Astrocyte of the hippocampus (primary cell): Measurements from ENCODE around the gene ITGA2.

ENCODE experiments used
- DNase-seq: peaks from one replicate; pipeline ENCODE4 v3.0.0; 2011; ENCODE audit warnings: low read depth, low spot score

Gene ITGA2

GRCh38 chr5:53017794-53018391, 28.7 kb downstream of the ITGA2 start:
- DNase-seq = no peak

GRCh38 chr5:53019320-53019719, 30.2 kb downstream of the ITGA2 start:
- peak; percentile 50 for DNase-seq

- no peak for DNase-seq
Observed at GRCh38 chr5:53022930-53023511, 33.9 kb downstream of the ITGA2 start.

GRCh38 chr5:53023969-53024368, 34.8 kb downstream of the ITGA2 start:
- DNase-seq = peak; percentile 18

- DNase-seq = no peak
Observed at GRCh38 chr5:53024535-53024934, 35.4 kb downstream of the ITGA2 start.

- no peak for DNase-seq
Observed at GRCh38 chr5:53025487-53025886, 36.3 kb downstream of the ITGA2 start.

DNA sequence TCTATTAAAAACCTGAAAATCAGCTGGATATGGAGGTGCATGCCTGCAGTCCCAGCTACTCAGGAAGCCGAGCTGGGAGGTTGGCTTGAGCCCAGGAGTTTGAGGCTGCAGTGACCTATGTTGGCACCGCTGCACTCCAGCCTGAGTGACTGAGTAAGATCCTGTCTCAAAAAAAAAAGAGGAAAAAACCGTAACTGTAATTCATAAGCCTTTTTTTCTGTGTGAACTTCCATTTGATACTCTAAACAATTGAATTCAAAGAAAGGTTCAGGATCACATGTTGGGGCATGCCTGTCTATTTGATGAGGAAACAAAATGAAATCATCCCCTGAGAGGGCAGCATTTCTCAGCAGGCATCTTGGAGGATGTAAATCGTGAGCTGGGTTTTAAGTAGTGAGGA, 38.8 kb downstream of the ITGA2 start:
- peak; percentile 82 for DNase-seq

DNA sequence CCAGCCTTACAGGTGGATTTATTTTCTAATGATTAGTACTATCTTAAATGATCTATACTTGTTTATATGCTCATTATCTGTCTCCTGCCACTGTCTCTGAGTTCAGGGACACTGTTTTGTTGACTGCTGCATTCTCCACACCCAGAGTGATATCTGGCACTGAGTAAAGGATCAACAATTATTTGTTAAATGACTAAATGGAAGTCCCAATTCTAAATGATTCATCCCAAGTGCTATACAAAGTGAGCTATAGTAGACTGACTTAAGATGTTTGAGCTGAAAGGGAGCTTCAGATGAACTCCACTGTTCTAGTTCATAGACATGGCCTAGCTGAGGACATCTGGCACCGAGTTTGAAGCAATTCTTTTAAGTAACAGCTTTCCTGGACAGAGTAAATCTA, 40.5 kb downstream of the ITGA2 start:
- DNase-seq = no peak

- no peak for DNase-seq
Observed at GRCh38 chr5:53030893-53031292, 41.7 kb downstream of the ITGA2 start.

- peak; percentile 74 for DNase-seq
Observed at GRCh38 chr5:53031695-53032096, 42.5 kb downstream of the ITGA2 start.

- DNase-seq = no peak
Observed at GRCh38 chr5:53032188-53032587, 43.0 kb downstream of the ITGA2 start.

DNA sequence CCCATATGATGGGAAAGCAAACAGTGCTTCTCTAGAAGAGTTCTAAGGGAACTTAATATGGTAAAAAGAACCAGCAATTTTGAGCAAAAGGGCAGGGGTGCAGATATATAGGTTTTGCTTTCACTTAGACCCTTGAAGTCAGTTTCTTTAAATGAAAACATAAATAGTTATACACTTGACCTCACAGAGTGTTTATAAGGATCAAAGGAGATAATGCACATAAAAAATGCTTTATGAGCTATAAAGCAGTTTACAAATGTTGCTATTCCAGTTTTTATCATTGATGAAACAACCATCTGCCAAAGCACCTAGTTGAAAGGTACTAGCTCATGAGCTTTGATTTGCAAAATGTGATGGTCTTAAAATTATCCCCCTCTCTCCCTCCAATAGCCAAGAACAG, 45.7 kb downstream of the ITGA2 start:
- no peak for DNase-seq

DNA sequence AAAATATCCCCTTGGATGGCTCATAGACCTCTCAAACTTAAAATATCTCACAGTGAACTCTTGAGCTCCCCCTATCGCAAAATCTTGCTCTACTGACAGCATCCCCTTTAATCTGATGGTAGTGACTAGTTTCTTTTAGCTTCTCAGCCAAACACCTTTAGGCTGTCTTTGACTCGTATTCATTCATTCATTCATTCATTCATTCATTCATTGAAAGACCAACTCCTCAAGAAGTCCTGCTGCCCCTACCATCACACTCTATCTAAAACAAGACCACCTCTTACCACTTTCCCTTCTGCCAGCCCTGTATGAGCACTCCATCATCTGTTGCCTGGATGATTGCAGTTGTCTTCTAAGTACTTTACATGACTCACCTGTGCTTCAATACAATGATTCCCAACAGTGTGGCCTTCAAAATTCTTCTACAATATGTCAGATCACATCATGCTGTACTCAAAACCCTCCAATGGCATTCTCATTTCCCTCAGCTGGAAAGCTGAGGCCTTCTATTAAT, 46.8 kb downstream of the ITGA2 start:
- no peak for DNase-seq

DNA sequence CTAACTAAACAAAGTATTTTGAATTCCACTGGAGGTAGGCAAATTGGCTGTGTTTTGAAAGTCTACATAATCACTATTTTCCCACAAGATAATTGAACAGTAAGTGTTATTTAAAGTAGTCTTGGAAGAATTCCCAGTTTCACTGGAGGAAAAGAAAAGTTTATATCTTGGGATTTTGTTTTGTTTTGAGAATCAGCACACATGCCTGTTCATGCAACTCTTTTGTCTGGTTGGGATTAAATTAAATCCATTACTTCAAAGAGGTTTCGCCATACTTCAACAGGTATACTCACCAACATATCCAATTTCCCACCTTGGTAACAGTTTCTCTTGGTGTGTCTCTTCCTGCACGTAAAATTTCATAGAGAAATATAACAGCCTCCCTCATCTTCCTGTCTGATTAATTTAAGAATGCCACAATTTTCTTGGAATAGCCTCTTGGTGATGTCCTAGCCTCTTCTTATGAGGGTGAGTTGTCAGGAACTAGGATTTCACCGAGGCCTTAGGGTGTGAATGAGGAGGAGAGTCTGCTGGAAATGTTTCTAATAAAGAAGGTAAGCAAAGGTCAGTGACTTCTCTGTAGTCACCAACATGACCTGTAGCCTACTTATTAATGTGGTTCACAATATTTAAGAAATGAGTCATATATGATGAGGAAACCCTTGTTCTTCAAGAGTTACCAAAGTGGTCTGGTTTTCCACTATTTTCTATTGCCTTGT, 48.1 kb downstream of the ITGA2 start:
- DNase-seq = peak; percentile 58

DNA sequence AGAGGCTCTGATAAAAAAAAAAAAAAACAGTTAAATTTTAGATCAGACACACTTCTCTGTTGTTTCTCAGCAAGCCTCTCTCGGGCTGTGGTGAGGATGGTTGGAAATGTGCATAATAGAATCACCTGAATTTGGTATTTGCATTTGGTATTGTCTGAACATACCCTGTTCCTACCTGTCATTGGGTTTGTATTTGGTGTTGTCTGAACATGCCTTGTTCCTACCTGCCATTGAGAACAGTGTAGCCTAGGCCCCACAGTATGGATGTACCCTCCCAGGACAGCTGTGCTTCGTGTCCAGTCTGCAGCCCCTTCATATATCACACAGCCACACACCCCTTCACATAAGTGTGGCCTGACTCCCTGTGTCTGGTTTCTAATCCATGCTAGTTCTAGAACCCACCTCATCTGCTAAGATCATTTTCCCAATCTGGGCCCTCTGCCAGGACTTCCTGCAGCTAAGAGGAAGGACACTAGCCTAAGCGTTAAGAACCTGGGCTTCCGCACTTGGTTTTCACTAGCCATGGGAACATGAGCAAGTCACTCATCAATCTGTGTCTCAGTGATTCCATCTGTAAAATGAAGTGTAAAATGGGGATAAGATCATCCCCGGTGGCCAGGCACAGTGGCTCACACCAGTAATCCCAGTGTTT, 49.2 kb downstream of the ITGA2 start:
- DNase-seq = no peak

DNA sequence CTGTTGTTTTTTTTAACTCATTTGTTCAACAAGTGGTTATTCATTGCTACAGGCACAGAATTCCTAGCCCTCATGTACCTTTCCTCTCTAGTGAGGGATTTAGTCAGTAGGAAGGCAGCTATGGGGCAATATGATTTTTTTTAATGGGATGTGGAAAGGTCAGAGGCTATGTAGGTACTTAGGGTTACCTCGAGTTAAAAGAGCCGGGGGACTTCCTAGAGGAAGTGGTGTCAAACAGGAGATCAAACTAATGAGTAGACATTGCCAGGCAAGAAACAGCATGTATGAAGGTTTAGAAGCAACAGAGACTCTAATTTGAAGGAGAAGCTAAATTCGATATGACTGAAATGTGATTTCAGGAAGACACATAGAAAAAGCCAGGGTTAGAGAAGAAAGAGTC, 50.7 kb downstream of the ITGA2 start:
- DNase-seq = no peak

DNA sequence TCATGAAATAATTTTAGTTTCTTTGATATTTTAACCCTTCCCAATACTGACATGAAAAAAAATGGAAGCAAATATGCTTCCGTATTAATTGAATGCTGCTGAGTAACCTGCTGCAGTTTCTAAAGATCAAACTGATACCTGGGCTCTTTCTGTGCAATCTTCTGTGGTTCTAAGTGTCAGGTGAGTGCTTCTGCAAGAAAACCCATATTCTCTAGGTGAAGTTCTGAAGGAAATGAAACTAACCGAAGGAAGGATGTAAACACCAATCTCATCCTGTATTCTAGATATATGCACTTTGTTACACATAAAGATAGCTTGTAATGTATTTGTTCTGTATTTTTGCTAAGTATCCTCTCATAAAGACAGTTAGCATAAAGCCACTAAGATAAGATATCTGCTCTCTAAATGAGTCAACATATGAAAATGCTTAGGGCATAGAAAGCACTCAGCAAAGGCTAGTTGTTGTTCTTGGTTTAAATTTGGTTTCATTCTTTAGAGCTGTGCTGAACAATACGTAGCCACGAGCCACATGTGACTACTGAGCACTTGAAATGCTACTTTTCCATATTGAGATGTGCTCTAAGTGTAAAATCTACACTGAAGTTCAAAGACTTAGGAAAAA, 52.0 kb downstream of the ITGA2 start:
- peak; percentile 23 for DNase-seq

GRCh38 chr5:53041740-53042139, 52.6 kb downstream of the ITGA2 start:
- DNase-seq = no peak

GRCh38 chr5:53045263-53045662, 56.1 kb downstream of the ITGA2 start:
- no peak for DNase-seq

- no peak for DNase-seq
Observed at GRCh38 chr5:53048248-53048647, 59.1 kb downstream of the ITGA2 start.

- no peak for DNase-seq
Observed at GRCh38 chr5:53052499-53052898, 63.3 kb downstream of the ITGA2 start.

DNA sequence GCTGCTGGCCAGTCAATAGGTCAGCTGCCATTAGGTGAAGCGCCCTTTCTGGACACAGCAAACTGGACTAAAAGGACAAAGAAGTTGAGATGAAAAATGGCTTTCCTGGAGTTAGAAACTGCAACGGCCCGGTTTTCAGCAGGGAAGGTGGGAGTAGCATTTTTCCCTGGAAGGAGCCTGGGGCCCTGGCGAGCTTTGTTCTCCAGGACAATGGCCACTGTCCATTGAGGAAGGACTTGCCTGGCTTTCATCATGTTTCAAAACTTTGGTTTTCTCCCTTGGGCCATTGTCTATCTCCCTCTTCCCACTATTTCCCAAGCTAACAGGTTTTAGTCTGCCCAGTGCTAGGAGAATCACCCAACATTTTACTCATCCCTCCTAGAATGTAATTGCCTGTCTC, 64.2 kb downstream of the ITGA2 start:
- DNase-seq = no peak
